Breast epithelium (tissue), 3 donors: Measurements from ENCODE around the gene HSD17B13.

ENCODE experiments used
- CTCF ChIP-seq, 3 donors: fragments of 450-650 bp; IDR thresholded peaks; one replicate each; pipeline ENCODE4 v1.5.1; 2016 to 2017; ENCODE audit warnings: antibody characterized with exemption in 3 of 3, mild to moderate bottlenecking in 3 of 3, moderate library complexity in 3 of 3
- POLR2A ChIP-seq: fragments of 450-650 bp; IDR thresholded peaks from one replicate; pipeline ENCODE4 v1.6.1; 2016; ENCODE audit warnings: antibody characterized with exemption, mild to moderate bottlenecking, moderate library complexity
- POLR2AphosphoS5 ChIP-seq, 3 donors: sonication (generic); formaldehyde crosslinking; IDR thresholded peaks; one replicate each; pipeline ENCODE4 v1.6.1; 2017; ENCODE audit warnings: antibody characterized with exemption in 3 of 3

DNA sequence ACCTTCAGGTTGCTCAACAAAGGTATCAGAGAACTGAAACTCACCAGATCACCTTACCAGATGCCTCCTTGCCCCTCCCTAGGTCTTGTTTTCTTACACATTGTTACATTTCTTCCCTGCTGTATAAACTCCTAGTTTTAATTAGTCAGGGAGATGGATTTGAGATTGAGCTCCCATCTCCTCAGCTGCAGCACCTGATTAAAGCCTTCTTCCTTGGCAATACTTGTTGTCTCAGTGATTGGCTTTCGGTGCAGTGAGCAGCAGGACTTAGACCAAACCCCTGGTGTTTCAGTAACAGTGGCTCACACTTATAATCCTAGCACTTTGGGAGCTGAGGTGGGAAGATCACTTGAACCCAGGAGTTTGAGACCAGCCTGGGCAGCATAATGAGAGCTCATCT lies 59.8 kb downstream of the HSD17B13 start:
- TF ChIP-seq POLR2AphosphoS5 (IDR thresholded peaks at IDR 0.05) (no peak), CTCF (IDR thresholded peaks at IDR 0.05) (no peak), POLR2A (no peak)
